Bronchial epithelial cell (primary cell): ENCODE results near the gene TMEM203. TPM values are rescaled to one million over a fixed set of nuclear protein-coding genes. Genes with fewer than 3 reads are reported as not detected.

Experiments
- DNase-seq: peaks from one replicate; pipeline ENCODE4 v3.0.0-alpha.2; 2010; ENCODE audit warnings: low read depth
- FAIRE-seq: peaks from 2 replicates; lab custom pipeline; 2011; peaks lifted over from hg19 to GRCh38; lab: Jason Lieb, UNC
- H3K27me3 ChIP-seq: 2 replicates; pipeline ENCODE4 v1.5.1; 2011; ENCODE audit warnings: low read length; ENCODE audit not compliant: control insufficient read depth, insufficient read depth
- H3K36me3 ChIP-seq: 2 replicates; pipeline ENCODE4 v1.5.1; 2011; ENCODE audit warnings: low read length; ENCODE audit not compliant: control insufficient read depth, insufficient read depth
- H3K4me3 ChIP-seq: 2 replicates; pipeline ENCODE4 v1.5.1; 2011; ENCODE audit warnings: mild to moderate bottlenecking, low read depth, low read length, control low read depth
- total RNA-seq: library from RNA; depleted of rRNA; stranded (reverse); fragments of >200 nt; gene quantifications from 2 replicates; pipeline ENCODE4 v1.2.1, GENCODE V29; 2014
- TF ChIP-seq, protein P1 (sequence below): IDR thresholded peaks from 2 replicates; pipeline ENCODE4 v1.5.1; 2011; ENCODE audit warnings: mild to moderate bottlenecking, moderate library complexity, low read length, control low read depth, inconsistent platforms; ENCODE audit not compliant: insufficient read depth, severe bottlenecking

The TMEM203 gene
- total RNA-seq, 1 donor from 2014 or later, result 39.2 TPM

DNA sequence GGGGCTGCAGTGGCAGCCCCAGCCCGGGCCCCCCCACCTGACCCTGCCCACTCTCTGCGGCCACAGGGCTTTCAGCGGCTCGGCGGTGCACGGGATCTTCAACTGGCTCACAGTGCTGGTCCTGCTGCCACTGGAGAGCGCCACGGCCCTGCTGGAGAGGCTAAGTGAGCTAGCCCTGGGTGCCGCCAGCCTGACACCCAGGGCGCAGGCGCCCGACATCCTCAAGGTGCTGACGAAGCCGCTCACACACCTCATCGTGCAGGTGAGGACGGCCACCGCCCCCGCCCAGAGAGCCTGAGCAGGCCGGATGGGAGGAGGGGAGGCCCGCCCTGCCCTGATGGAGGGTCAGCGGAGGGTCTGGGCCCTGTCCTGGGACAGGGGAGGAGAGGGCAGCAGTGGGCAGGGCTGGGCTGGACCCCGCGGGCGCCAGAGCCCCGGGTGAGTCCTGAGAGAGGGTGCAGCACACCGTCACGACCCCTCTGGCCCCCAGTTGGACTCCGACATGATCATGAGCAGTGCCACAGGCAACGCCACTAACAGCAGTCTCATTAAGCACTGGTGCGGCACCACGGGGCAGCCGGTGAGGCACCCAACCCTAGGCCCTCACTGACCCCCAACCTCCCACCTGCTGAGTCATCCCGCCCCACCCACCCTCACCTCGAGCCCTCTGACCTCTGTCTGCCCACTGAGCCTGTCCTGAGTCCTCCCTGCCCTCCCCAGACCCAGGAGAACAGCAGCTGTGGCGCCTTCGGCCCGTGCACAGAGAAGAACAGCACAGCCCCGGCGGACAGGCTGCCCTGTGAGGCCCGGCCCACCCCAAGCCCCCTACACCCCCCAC lies 27.9 kb upstream of the TMEM203 start:
- FAIRE-seq (no peak), DNase-seq (no peak)
- TF ChIP-seq, protein P1, sequence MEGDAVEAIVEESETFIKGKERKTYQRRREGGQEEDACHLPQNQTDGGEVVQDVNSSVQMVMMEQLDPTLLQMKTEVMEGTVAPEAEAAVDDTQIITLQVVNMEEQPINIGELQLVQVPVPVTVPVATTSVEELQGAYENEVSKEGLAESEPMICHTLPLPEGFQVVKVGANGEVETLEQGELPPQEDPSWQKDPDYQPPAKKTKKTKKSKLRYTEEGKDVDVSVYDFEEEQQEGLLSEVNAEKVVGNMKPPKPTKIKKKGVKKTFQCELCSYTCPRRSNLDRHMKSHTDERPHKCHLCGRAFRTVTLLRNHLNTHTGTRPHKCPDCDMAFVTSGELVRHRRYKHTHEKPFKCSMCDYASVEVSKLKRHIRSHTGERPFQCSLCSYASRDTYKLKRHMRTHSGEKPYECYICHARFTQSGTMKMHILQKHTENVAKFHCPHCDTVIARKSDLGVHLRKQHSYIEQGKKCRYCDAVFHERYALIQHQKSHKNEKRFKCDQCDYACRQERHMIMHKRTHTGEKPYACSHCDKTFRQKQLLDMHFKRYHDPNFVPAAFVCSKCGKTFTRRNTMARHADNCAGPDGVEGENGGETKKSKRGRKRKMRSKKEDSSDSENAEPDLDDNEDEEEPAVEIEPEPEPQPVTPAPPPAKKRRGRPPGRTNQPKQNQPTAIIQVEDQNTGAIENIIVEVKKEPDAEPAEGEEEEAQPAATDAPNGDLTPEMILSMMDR, result no peak
- Histone ChIP-seq H3K27me3 (peaks cover 2% of the 10 kb centered on the region), H3K4me3 (no peak overlapping the region), H3K36me3 (no peaks in the 10 kb centered on the region)

DNA sequence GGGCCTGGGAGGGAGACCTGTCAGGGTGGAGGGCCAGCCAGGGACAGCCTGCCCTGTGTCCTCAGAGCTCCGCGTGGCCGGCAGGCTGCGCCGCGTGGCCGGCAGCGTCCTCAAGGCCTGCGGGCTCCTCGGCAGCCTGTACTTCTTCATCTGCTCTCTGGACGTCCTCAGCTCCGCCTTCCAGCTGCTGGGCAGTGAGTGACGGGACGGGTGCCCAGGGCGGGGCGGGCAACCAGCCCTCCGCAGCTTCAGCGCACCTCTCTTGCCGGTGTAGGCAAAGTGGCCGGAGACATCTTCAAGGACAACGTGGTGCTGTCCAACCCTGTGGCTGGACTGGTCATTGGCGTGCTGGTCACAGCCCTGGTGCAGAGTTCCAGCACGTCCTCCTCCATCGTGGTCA lies 27.1 kb upstream of the TMEM203 start:
- FAIRE-seq (no peak), DNase-seq (no peak)
- TF ChIP-seq, protein P1, result no peak
- no peaks in the 10 kb centered on the region for H3K36me3 ChIP-seq
- no peak overlapping the region for H3K4me3 ChIP-seq
- H3K27me3 ChIP-seq, result peaks cover 2% of the 10 kb centered on the region

DNA sequence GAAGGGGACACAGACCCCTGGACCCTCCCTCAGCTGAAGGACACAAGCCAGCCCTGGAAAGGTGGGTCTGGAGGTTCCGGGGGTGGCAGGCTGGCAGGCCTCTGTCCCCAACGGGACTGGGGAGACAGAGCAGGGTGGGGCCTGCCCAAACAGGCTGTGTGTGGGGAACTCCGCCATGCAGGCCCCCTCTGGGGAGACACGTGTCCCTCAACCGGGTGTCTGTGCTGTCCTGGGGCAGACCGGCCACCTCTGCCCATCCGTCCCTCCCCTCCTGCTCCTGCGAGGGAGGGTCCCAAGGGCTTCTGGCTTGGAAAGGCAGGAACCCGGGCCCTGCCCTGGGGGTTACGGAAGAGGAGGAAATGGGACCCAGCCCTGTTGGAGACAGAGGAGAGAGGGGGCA lies 26.7 kb upstream of the TMEM203 start:
- Histone ChIP-seq H3K36me3 (no peaks in the 10 kb centered on the region), H3K27me3 (peaks cover 2% of the 10 kb centered on the region), H3K4me3 (no peak overlapping the region)
- DNase-seq (no peak), FAIRE-seq (no peak)
- TF ChIP-seq, protein P1, result no peak

DNA sequence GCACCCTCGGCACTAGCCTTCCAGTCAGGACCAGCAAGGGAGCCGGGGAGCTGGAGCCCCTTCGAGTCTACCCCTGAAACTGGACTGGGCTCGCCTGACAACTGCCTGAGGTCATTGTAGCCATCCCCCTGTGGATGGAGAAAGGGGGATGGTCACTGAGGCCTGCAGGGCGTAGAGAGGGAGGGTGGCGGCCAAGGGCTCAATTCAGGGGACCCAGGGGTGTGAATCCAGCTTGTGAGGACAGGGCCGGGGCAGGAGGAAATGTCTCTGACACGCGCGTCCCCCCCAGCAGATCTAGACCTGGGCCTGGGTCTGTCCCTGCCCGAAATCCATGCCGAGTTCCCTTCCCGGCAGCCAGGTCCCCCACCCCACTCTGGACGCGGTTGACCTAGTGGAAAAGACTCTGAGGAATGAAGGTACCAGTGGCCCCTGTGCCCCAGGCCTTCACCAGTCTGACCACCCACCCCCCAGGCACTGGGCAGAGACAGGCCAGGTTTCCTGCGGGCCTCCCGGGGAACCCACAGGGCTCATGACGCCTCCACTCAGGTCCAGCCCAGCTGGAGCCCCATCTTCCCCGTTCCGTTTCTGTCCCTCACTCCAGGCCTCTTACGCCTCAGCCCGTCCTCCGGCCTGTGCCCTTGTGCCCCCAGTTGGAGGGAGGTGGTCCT lies 26.1 kb upstream of the TMEM203 start:
- Histone ChIP-seq H3K4me3 (no peak overlapping the region), H3K27me3 (peaks cover 2% of the 10 kb centered on the region), H3K36me3 (no peaks in the 10 kb centered on the region)
- DNase-seq (no peak), FAIRE-seq (no peak)
- TF ChIP-seq, protein P1, result no peak

DNA sequence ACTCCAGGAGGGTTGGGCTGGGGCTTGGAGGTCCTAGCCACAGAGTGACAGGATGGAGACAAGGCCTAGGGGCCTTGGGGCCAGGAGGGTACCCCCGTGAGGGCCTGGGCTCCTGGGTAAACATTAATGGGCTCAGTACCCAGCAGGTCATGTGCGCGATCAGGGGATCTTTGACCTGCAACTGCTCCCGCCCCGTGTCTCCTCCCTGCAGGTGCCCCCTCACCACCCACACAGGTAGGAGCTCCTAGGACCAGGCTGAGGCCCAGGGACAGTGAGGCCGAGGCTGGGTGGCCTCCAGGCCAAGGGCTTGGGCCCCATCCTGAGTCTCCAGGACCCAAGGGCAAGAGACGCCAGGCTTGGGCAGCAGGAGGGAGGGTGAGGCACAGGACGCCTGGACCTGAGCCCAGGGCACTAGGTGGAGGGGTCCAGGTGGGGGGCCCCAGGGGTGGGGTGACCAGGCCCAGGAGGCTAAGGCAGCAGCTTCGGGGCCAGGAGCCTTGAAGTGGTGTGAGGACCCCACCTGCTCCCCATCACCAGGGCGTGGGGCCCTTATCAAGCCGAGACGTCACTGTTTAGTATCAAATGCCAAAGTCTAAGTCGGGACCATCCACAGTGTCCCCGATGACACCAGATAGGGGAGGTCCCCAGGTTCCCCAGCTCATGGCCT lies 25.4 kb upstream of the TMEM203 start, which contains the start of gene SLC34A3:
TSS of gene SLC34A3 (plus strand) at position 197 of the 667 bp plus-strand sequence. CDS start 802 bp downstream, outside the sequence.
- DNase-seq, result no peak
- FAIRE-seq, result no peak
- peaks cover 2% of the 10 kb centered on the region for H3K27me3 ChIP-seq
- TF ChIP-seq, protein P1, result no peak
- no peaks in the 10 kb centered on the region for H3K36me3 ChIP-seq
- no peak within 1 kb of the TSS for H3K4me3 ChIP-seq
